ENCODE measurements around the gene ZDHHC16.
"Not testable (repeated sequence)": the region's sequence is repeated elsewhere in the genome, so short reads cannot be mapped to it uniquely, and the experiment has no call there.

ZDHHC16 gene

DNA sequence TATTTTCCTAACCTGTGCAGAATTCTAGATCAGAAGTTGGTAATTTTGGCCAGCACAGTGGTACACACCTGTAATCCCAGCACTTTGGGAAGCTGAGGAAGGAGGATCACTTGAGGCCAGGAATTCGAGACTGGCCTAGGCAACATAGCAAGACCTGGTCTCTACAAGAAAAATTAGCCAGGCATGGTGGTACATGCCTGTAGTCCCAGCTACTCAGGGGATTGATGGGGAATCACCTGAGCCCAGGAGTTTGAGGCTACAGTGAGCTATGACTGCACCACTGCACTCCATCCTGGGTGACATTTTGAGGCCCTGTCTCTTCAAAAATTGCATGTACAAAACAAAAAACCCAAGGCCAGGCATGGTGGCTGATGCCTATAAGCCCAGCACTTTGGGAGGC lies 11.4 kb upstream of the ZDHHC16 start:
- no peak for DNase-seq (ENCODE audit: low spot score)

DNA sequence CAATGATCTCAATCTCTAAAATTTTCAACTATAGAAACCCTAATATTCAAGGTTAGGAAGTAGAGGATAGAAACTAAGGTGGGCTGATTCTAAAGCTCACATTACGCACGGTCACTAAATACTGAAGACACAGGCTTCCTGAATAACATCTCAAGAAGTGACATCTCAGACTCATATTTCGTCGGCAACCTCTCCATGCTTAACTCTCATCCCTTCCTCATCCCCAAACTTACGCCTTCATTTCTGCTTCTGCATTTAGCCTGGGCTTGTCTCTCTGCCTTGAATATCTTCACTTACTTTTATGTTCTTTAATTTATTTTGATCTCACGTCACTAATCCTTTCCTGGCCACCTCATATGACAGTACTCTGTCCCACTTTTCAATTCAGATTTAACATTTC lies 10.8 kb upstream of the ZDHHC16 start:
- DNase-seq (ENCODE audit: low spot score) = no peak

DNA sequence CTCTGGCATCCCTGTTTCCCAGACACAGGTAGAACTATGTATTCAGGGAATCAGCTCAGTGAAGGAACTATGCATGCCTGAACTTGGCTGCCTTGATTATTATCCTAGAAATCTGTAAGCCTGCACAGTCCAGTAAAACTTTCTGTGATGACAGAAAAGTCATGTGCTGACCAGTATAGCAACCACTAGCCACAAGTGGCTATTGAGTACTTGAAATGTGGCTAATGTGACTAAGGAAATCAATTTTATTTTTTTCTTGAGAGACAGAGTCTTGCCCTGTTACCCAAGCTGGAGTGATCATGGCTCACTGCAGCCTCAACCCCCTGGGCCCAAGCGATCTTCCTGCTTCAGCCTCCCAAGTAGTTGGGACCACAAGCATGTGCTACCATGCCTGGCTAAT lies 3.7 kb upstream of the ZDHHC16 start:
- DNase-seq (ENCODE audit: low spot score) = no peak

DNA sequence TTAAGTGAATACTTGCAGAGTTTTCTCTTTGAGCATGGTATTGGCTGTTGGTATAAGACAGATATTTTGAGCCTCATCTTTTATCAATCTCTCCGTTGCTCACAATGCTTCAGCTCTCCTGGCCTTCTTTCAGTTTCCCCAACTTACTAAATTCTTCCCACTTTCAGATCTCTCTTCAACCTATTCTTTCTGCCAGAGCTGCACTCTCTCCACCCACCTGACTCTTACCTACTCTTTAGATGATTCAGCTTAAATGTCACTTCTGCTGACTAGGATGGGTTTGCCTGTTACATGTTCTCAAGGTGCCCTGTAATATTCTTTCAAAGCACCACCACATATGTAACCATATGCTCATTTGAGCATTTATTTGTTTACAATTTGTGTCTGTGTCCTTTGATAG lies 1.8 kb upstream of the ZDHHC16 start:
- no peak for DNase-seq (ENCODE audit: low spot score)

DNA sequence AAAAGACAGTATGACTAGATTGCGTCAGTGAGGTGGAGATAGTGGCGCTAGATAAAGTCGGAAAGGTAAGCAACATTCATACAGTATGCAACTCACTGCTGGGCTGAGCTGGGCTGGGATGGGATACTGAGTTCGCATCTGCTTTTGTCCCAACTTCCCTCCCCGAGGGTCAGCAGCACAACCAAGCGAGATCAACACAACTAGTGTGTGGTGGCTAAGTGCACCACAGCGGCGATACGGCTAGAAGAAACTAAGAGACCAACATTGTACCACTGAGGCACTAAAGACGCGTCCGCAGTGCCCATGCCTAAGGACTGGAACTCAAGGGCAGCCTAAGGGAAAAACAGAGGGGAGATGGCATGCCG lies 636 bp upstream of the ZDHHC16 start:
- DNase-seq (ENCODE audit: low spot score) = peak; percentile 14

DNA sequence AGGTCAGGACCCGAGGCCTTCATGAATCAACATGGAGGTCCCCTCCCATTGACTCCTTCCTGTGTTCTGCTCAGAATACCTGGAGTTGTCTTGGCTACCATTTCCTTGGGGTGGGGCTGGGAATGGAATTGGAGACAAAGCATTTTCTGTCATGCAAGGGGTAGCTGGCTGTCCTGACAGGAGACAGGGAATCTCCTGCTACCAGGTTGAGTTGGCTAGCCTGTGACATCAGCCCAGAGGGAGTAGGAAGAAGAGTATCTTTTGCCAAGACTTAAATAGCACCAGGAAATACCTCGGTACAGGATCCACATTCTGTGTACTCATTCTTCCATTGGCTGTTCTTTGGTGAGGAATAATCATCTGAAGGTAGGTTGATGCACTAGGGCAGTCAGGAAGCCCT lies 4.9 kb downstream of the ZDHHC16 start:
- no peak for DNase-seq (ENCODE audit: low spot score)

DNA sequence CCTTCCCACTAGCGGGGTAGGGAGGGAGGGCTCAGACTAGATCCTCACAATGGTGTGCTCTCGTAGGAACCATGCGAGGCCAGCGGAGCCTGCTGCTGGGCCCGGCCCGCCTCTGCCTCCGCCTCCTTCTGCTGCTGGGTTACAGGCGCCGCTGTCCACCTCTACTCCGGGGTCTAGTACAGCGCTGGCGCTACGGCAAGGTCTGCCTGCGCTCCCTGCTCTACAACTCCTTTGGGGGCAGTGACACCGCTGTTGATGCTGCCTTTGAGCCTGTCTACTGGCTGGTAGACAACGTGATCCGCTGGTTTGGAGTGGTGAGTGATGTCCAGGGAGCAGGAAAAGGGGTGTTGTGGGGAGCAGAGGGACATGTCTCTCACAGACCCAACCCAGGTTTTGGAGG lies 5.6 kb downstream of the ZDHHC16 start:
- no peak for DNase-seq (ENCODE audit: low spot score)

DNA sequence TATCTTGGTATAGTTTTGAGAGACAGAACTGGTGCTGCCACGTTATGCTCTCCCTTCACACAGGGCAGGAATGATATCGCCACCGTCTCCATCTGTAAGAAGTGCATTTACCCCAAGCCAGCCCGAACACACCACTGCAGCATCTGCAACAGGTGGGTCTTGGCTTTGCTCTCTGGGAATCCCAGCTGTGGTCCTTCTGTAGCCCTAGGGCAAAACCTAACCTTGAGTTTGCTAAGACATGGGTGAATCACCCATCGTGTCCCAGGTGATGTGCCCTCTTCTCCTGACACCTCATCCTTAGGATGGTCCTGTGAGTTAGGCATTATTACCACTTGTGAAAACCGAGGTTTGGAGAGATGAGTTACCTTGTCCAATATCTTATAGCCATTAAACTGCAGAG lies 6.4 kb downstream of the ZDHHC16 start:
- DNase-seq (ENCODE audit: low spot score) = no peak

DNA sequence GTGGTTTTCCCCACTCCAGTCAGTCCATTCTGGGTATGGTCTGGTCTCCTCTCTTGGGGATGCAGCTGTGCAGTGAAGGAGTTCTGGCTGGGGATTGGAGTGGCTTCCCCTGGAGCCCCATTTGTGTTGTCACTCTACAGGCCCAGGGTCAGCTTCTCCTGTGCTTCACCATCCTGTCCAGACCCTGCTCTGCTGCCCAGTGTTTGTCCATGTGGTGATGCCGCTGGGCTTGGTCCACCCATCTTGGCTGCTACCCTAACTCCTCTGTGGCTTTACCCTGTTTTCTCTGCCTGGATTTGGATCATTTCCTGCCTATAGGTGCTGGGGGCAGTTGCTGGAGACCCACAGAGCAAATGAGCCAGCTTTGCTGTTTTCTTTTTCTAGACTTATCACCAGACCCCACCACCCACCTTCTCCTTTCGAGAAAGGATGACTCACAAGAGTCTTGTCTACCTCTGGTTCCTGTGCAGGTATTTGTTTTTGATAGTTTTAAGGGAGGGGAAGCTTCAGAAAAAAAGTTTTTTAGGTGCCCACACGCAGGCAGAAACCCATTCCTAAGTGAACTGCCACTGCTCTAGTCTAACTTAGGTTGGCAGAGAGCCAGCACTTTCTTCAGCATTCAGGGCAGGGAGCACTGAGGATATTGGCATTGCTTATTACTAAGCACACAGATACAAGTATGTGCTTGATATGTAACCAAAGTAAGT lies 8.5 kb downstream of the ZDHHC16 start:
- peak; percentile 32 for DNase-seq (ENCODE audit: low spot score)

DNA sequence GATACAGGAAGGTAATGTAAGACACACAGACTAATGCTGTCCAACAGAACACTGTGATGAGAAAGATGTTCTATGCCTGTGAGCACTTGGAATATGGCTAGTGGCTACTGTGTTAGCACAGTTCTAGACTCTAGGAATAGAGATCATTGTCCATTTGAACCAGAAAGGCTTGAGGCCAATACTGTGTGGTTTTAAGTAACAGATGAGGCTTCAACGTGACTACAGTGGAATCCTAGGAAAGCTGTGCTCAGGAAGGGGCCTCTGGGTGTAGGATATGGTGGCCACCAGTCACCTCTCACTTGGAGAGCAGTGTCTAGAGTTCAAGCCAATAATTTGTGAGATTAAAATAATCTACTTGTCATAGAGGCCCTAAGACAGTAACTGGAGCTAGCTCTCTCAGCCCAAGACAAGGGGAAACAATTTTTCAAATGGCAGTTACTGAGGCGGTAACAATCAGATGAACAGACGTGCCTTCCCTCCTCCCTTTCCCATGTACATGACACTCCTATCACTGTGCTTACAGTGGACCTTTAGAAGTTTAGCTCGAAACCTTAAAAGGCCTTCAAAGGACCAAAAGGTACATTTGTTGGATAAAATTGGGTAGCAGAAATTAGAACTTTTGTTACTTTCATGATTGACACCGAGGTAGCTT lies 10.2 kb downstream of the ZDHHC16 start:
- DNase-seq (ENCODE audit: low spot score) = no peak

DNA sequence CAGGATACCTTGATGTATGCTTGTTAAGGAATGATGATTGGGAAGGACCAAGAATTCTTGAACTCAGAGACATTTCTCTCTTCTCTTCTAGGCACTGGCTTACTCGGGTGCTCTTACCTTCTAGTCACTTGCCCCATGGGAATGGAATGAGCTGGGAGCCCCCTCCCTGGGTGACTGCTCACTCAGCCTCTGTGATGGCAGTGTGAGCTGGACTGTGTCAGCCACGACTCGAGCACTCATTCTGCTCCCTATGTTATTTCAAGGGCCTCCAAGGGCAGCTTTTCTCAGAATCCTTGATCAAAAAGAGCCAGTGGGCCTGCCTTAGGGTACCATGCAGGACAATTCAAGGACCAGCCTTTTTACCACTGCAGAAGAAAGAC lies 10.7 kb downstream of the ZDHHC16 start:
- no peak for DNase-seq (ENCODE audit: low spot score)

DNA sequence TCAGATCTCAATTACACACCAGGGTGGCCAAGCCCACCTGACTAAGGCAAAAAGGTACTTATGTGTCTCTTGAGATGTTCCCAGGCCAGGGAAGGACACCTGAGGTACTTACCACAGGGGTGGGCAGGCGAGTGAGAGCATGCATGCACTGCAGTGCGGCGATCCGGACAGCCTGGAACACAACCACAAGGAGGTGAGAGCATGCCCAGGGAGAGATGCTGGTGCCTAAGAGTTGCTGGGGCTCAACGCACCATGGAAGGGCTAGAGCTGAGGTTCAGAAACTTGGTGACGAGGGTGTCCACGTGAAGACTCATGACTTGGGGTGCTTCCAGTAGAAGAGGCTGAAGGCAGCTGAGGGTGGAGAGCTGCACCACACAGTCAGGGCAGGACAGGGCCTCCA lies 13.1 kb downstream of the ZDHHC16 start:
- no peak for DNase-seq (ENCODE audit: low spot score)

DNA sequence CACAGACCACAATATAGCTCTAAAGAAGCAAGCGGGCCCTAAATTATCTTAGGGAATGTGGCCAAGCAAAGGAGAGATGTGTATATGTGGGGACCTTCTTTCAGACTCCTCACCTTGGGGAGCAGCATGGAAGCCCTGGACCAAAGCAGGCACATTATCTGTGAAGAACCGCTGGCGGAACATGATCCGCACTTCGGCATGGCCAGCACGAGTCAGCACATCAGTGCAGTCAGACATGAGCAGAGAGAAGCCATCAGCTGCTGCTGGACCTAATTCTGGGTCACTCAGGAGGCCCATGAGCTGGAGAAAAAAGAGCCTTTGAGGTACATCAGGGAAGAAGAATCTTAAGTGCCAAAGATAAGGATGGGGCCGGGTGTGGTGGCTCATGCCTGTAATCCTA lies 14.0 kb downstream of the ZDHHC16 start:
- DNase-seq (ENCODE audit: low spot score) = no peak

DNA sequence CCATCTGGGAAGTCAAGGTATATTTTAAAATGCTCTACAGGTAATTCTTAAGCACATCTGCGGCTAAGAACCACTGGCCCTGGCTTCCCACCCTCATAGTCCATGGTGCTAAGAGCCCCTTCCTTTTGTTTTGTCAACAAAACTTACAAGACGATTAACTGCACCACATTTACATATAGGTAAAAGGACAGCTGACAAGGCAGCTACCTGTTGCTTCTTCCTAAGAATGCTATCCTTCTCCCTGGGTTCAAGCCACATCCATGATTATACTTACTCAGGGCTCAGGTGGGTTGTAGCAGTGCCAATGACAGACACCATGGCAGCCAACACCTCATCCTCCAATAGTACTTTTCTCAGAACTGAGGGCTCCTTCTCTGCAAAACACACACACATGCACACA lies 16.3 kb downstream of the ZDHHC16 start:
- DNase-seq (ENCODE audit: low spot score) = no peak

DNA sequence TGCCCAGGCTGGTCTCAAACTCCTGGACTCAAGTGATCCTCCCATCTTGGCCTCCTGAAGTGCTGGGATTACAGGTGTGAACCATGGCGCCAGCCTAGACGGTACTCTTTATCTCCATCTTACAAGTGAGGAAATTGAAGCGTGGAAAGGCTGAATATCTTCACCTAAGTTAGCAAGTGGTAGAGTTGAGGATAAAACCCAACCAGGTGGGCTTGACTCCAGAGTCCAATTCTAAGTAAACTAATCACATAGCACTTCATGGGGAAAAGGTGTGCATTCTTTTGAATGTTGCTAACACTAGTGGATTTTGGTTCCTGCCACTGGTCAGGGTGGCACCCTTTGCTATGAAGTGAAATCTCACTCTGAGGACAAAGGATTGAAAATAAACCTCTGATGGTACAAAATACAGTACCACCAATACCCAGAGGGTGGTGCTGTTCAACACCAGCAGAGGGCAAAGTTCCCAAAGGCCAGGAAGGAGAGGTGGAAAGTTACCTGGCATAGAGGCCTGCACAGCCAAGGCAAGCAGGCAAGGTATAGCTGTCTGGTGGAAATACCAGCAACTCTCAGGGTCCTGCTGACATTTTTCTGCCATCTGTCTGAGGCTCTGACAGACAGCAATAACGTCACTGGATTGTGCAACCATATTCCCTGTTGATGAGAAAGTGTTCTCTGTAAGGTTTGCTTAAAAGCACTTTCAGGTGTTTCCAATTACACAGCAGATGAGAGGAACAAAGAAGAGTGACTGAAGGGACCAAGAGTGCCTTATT lies 17.6 kb downstream of the ZDHHC16 start:
- DNase-seq (ENCODE audit: low spot score) = peak; percentile 68

DNA sequence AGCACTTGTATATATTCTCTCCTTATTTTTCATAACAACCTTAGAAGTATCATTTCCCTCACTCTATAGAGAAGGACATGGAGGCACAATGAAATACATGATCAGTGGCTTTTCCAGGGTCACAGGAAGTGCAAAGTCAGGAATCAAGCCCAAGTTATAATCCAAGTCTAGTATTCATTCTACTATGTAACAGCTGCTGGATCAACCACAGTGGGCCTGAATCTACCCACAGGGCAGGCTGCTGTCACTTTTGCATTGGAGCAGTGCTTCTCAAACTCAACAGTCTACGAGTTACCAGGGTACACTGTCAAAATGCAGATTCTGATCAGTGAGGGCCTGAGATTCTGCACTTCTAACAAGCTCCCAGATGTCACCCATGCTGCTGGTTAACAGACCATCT lies 18.3 kb downstream of the ZDHHC16 start:
- DNase-seq (ENCODE audit: low spot score) = no peak

DNA sequence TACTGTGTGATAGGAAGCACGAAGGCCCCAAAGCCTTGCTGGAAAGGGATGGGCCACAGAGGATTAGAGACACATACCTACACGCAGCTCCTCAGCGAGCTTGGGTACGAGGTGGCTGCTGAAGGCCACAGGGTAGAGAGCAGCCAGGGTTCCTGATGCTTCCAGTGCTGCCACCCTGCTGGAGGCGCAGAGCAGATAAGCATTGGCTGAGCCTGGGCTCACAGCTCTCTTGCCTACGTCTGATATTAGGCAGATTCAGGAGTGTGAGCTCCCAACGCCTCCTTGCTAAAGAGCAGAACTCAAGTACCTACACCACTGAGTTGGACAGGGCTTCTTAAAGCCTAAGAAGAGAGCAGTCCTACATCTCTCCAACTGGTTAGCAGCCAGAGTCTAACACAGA lies 20.0 kb downstream of the ZDHHC16 start:
- no peak for DNase-seq (ENCODE audit: low spot score)

DNA sequence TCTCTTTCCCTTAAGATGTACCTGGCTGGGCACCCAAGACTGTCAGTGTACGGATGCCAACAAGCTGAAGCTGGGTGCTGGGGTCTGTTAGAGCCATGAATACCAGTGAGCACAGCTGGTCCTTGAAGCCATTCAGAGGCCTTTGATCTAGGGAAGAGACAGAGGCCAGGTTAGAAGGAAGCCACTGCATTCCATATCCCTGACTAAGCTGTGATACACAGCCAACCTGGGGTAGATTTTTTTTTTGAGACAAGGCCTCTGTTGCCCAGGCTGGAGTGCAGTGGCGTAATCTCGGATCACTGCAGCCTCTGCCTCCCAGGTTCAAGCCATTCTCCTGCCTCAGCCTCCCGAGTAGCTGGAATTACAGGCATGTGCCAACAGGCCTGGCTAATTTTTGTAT lies 20.8 kb downstream of the ZDHHC16 start:
- no peak for DNase-seq (ENCODE audit: low spot score)

DNA sequence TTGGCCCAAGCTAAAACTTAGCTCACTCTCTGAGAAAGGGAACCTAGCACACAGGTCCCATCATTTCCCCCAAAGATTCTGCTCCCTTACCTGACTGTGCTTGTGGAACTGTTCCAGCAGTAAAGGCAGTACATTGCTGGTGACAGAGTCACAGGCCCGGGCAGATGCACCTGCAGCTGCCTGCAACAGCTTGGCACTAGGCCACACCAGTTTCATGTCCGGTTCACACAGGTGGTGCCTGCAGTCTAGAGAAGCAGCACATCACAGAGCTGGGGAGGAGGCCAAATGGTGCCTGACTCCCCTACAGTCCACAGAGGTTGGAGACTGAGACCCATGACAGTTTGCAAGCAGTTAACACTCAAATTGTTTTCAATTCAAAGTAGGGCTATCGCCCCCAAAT lies 22.2 kb downstream of the ZDHHC16 start:
- no peak for DNase-seq (ENCODE audit: low spot score)

DNA sequence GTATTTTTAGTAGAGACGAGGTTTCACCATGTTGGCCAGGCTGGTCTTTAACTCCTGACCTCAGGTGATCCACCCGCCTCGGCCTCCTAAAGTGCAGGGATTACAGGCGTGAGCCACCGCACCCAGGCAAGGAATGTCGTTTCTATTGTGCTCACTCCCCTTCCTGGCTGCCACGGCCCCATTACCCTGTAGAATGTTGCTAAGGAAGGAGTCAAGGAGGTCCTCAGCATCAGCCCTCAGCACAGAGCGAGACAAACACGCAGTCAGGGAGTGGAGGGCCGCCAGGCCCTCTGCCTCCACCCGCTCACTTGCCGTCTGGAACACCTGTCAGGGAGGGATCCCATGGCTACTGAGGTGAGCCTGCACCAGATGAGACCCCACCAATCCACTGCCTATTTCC lies 22.8 kb downstream of the ZDHHC16 start:
- not testable (repeated sequence) for DNase-seq (ENCODE audit: low spot score)

DNA sequence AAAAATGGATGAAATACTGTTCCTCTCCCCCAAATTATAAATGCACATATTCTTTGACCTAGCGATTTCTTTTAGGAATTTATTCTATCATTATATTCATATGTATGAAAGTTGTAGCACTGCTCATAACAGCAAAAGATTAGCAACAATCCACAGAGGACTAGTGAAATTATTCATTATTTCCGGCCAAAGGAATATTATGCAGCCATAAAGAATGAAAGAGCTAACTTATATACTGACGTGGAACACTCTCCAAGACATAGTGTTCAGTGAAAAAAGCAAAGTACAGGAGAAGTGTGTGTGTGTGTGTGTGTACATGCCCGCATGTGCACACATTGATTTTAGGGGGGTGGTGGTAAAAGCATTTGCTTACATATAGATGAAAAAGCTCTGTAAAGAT lies 28.9 kb downstream of the ZDHHC16 start:
- DNase-seq (ENCODE audit: low spot score) = no peak

DNA sequence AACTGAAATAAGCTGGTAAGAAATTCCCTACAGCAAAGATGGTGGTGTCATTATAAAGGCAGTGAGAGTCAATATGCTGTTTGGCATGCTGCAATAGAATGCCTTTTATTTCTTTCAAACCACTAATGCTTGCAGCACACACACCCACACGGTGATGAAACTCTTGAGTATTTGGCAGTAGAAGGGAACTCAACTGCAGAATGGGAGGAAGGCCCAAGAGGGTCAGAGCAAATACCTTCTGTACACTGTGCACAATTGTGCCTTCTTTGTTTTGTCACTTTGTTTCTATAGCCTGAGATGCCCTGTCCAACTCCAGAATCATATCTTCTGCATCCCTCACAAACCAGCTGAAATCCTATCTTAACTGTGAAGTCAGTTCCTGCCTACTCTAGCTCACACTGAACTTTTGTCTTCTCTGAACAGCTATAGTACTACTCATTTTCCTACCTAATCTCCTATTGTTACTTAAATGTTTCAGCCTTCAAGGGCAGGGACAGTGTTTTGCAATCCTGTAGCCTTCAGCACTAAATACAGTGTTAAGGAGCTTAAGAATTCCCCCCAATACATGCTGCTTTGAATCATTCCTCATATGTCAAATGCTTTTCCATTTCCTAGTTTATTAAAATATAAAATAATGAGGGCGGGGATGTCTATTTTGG lies 30.1 kb downstream of the ZDHHC16 start:
- no peak for DNase-seq (ENCODE audit: low spot score)

DNA sequence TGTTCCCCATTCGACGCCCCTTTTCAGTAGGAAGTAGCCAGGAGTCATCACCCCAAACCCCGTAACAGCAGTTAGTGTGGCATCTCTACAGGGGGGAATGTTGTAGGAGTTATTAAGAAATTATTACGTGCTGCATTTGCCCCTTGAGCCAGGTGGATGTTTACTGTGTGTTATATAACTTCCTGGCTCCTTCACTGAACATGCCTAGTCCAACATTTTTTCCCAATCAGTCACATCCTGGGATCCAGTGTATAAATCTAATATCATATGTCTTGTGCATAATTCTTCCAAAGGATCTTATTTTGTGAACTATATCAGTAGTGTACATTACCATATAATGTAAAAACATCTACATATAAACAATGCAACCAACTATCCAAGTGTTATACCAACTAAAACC lies 33.4 kb downstream of the ZDHHC16 start:
- DNase-seq (ENCODE audit: low spot score) = not testable (repeated sequence)

All from hematopoietic multipotent progenitor cell treated with erythropoietin and hydrocortisone succinate and interleukin-3 and kit ligand, for 17 days (in vitro differentiated cells).